Spleen (tissue), 7 donors: Measurements from ENCODE around the gene FAM83C.

ENCODE experiments used
- POLR2A ChIP-seq, 3 donors: fragments of 450-650 bp; IDR thresholded peaks; one replicate each; pipeline ENCODE4 v1.5.1; 2017; ENCODE audit warnings: antibody characterized with exemption in 3 of 3, mild to moderate bottlenecking in 1 of 3
- POLR2AphosphoS5 ChIP-seq, 3 donors: sonication (generic); formaldehyde crosslinking; IDR thresholded peaks; one replicate each; pipeline ENCODE4 v1.5.1; 2017; ENCODE audit warnings: antibody characterized with exemption in 3 of 3
- TF ChIP-seq, protein P1 (sequence below), 11 experiments: fragments of 200-600 bp in 7 of 11; fragments of 450-650 bp in 4 of 11; sonication (generic) in 4 of 11; IDR thresholded peaks in 8 of 11; conservative IDR thresholded peaks in 3 of 11; 1 replicate in 7 of 11; 2 replicates in 4 of 11; pipeline versions ENCODE4 v1.4.0 to v1.8.0; 2016 to 2021; ENCODE audit warnings: antibody characterized with exemption in 11 of 11, inconsistent platforms in 4 of 11, mild to moderate bottlenecking in 1 of 11
- donor health status: DM: no; HTN: no; CAD: no; lungs with moderate emphysema.
- donor health status: DM: no; HTN: no; CAD: no.
- donor health status: DM: no; HTN: no; CAD: no.

DNA sequence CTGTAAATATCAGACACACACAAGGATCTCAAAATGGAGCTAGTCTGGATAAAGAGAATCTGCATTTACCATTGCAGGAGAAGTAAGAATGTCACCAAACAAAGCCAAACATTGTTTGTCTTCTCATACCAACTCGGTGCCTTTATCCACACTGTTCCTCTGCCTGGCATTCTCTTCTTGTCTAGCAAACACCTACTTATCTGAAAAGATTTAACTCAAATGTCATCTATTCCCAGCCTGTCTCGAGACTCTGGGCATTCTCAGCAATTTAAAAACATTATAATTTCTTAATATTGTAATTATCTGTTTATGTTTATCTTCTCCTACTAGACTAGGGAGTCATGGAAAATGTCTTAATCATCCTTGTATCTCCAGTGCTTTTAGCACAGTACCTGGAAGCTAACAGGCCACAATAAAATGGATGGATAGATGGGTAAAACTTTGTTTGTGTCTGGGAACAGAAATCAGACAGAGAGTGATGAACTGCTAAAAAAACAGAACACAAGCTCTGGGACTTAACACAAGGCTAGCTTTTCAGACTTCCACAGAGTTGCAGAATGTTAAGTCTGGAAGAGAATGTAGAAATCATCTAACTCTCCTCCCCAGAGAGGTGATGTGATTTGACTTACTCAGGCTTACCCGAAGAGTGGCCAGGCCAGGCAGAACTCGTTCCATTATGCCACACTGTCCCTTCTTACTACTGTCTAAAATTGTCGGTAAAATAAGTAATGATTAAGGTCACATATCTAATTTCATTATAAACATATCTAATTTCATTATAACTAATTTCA lies 42.3 kb upstream of the FAM83C start:
- TF ChIP-seq, protein P1, sequence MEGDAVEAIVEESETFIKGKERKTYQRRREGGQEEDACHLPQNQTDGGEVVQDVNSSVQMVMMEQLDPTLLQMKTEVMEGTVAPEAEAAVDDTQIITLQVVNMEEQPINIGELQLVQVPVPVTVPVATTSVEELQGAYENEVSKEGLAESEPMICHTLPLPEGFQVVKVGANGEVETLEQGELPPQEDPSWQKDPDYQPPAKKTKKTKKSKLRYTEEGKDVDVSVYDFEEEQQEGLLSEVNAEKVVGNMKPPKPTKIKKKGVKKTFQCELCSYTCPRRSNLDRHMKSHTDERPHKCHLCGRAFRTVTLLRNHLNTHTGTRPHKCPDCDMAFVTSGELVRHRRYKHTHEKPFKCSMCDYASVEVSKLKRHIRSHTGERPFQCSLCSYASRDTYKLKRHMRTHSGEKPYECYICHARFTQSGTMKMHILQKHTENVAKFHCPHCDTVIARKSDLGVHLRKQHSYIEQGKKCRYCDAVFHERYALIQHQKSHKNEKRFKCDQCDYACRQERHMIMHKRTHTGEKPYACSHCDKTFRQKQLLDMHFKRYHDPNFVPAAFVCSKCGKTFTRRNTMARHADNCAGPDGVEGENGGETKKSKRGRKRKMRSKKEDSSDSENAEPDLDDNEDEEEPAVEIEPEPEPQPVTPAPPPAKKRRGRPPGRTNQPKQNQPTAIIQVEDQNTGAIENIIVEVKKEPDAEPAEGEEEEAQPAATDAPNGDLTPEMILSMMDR (IDR thresholded peaks at IDR 0.05 in 8 of 11, conservative IDR thresholded peaks at IDR 0.05 in 3 of 11) = no peak
- TF ChIP-seq POLR2A (IDR thresholded peaks at IDR 0.05) (no peak), POLR2AphosphoS5 (IDR thresholded peaks at IDR 0.05) (no peak)
